ENCODE measurements around the gene LRBA.

DNA sequence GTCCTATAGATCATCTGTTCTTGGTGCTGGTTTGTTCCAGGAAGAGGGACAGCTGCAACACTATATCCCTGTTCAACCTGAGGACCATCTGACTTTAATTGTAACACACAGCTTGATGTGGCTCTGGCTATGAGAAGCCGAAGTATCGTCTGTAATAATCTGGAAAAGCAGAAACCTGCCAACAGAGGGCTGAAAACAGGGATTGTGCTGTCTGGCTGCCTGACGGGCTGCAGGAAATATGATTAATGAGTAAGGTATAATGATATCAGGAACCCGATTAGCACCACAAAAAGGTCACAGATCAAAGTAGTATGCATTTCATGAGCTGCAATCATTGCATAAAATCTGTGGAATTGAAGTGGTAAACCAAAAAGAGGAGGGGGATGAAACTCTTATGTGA is 603.6 kb downstream of the LRBA start:
- TF ChIP-seq CTCF (IDR thresholded peaks at IDR 0.05) (no peak), POLR2A (IDR thresholded peaks at IDR 0.05; ENCODE audit: low read depth) (no peak)
